Activated CD4-positive, alpha-beta T cell treated with anti-CD3 and anti-CD28 coated beads for 4 hours (primary cell): ENCODE data around the gene TCERG1.

ENCODE experiments used
- DNase-seq, 2 donors: peaks; one replicate each; pipeline ENCODE4 v3.0.0-alpha.2; 2020

The TCERG1 gene

DNA sequence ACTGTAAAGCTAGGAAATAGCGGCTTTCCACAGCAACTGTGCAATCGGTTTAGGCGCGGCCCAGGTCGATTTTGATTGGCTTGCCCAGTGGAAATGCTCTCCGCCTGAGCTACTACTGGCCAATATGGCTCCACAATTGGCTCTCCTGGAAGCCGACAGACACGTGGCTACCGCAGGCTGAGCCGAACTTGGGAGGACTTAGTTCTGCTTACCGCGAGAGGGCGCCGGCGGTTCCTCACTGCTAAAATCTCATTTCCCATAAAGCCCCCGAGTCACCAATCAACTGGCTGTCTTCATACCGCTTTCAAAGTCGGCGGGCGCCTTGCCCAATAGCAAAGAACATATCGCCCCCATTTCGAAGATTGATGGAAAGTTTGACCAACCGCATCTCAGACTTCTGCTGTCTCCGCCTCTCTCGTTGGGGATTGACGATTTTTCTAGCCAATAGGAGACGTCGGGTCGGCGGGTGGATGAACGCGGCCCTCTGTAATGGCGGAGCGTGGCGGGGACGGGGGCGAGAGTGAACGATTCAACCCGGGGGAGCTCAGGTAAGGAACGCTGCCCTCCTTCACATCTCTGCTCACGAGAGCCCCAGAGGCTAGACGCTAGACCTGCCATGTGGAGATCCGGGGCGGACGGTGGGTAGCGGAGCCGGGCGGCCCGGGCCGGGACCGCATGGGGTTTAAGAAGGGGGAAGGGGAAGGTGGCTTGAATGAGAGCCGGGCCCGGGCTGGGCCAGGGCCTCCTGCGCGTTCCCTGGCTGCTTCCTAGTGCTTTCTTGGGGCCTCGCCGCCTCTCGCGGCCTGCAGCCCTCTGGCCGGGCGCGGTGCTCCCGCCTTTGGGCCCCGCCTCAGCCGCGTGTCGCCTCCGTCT is at the start of gene TCERG1:
TCERG1 (plus strand) TSS at position 473 of the 873 bp plus-strand sequence; CDS start at position 490, 17 bp downstream.
- peak; percentile 97 for DNase-seq

DNA sequence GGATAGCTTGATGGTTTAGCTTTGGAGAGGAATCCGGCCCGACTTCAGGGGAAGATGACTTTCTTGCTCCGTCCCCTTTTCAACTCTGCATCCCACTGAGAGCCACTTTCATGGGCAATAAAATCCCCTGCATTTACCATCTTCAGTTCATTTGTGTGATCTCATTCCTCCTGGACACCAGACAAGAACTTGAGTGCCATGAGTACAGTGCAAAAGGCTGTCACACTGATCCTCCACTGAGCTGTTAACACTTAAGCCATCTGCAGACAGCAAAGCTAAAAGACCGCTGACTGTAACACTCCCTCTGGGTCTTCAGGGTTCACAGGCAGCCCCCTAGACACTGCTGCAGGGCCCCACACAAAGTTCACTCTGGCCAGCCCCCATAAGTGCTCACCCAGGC is 48.3 kb upstream of the TCERG1 start:
- no peak for DNase-seq

DNA sequence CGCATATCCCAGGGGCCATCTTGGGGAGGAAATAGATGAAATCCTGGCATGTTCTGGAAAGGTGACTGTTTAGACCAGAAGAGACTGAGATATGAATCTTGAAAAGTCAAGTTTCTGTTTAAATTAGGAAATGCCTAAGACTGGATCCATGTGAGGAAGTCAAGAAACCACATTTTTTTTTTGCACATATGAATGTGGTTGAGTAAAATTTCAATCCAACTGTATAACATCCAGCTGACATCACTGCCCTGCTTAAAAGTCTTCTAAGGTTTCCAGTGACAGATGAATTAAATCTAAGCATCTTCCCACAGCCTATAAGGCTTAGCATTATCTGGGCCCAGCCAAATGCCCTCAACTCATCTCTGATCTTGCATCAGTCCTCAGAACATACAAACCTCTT is 47.7 kb upstream of the TCERG1 start:
- no peak for DNase-seq

DNA sequence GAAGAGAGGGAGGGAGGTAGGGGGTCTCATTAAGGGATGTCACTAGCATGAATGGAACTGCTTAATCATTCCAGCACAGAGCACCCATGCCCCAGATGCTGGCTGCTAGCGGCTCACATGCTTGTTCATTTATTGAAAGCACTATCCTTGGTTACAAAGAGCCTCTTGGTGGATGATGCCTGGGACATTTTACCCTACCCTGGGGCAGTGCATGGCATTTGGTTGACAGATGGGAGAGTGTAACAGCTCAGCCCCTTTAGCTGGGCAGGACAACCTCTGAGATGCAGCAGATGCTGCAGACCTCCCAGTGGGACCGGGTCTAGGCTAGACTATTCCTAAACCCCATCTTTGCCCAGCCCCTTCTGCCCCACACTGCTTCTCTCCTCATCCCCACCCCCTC is 46.9 kb upstream of the TCERG1 start:
- DNase-seq, result no peak

DNA sequence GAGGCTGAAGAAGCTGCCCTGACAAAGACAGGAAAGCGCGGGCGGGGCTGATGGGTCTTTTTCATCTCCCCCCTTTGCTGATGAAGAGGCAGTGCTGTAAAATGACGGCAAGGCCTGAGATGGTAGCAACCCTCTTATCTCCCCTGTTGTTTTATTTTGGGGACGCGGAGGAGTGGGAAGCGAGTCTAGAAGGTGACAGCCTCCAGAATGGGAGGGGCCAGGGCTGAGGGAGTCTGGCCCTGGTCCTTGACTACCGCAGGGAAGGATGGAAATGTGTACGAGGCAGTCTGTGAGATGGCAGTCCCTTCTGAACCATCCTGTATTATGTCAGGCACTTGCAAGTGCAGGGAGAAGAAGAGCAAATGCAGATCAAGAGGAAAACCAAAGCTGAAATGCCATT is 46.1 kb upstream of the TCERG1 start:
- no peak for DNase-seq

DNA sequence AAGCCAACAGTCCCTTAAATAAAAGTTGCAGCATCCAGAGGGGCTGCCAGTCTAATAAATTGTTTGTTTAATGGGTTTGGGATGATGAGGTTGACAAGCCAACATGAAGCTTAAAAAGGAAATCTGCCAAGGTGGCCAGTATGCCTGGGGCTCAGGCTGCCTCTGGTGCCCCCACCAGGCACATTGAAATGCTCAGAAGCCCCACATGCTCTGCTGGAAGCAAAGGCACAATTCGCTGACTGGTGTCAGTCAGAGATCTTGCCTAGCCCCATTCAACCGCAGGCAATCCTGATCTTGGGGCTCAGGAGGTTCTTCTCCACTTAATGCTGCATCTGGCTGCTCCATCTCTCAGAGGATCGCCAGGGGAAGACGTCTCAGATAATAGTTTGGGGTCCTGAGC is 44.2 kb upstream of the TCERG1 start:
- DNase-seq, result no peak

DNA sequence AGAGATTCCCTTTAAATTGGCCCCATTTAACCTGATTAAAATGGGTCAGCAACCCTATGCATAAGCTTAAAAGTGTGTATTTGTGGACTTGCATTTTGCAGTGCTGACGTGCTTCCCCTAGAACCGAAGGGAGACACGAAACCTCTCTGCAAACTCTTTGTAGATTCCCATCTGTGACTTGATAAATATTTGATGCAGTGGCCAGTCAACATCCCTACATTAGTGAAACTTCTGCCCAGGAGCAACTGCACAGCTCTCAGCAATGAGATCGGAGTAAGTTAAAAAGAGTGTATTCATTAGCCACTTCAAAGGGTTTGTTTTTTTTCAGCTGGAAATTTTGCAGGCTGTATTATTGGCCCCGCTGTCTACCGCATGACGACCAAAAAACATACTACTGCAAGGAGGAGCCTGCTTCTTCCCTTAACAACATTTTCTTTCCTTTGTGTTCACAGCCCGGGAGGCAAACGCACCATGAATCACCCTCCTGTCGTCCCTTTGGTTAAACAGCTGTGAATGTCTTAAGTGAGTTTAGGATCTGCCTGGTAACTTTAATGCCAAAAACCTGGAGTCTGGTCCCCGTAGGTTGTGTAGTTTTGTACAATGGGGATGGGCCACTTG is 38.0 kb upstream of the TCERG1 start:
- no peak for DNase-seq

DNA sequence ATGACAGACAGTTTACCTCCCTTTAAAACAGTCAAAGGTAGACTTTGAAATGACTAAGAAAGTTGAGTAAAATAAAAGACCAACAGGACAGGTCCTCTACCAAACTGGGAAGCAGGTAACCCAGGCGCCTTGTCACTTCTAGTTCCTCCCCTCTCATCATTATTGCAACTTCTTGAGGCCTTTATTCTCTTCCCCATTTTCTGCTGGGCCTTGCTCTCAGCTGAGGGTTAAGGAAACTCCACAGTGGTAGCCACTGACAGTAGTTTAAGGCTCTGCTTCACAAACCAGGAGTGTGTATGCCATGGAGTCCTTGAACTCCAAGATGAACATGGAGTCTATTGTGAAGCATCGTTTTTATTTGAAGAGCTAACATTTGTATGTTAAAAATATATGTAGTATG is 36.9 kb upstream of the TCERG1 start:
- no peak for DNase-seq

DNA sequence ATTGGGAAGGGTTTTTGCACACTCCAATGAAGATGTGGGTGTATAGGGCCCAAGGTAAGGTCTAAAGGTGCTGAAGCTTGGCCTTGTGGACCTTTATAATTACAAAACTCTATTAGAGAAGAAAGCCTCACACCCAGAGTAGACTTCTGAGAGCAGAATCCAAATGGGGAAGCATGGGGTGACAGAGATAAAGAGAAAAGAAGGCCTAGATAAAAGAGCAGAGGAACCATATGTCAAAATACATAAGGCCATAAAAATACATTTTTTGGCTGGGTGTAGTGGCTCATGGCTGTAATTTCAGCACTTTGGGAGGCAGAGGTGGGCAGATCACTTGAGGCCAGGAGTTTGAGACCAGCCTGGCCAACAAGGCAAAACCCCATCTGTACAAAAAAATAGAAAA is 27.4 kb upstream of the TCERG1 start:
- no peak for DNase-seq

DNA sequence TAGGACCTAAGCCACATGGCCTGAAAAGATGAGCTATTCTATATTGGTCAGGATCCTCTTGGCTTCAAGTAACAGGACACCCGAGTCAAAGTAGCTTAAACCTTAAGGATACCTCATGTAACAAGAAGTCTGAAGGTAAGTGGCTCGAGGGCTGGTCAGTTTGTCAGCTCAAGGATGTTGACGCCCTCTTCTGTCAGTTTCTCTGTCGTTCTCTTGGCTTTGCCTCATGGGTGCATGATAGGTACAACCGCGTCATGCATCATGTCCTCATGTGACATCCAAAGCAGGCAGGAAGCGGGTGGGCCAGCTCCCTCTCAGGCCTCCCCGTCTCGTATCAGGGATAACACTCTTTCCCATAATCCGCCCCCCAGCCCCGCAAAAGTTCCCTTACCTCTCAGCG is 22.1 kb upstream of the TCERG1 start:
- DNase-seq, result no peak

DNA sequence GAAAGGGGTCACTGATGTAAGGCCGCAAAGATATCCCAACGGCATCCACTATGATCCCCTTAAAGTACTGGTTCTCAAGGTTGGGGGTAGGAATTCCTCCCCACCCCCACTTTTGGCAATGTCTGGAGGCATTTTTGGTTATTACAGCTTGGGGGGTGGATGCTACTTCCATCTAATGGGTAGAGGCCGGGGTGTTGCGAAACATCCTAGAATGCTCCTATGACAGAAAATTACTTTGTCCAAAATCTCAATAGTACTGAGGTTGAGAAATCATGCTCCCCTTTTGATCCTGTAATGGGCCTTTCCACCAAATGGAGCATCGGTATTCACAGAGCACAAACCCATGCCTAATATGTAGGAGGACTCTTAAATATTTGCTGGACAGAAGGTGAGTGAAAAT is 20.8 kb upstream of the TCERG1 start:
- DNase-seq, result no peak

DNA sequence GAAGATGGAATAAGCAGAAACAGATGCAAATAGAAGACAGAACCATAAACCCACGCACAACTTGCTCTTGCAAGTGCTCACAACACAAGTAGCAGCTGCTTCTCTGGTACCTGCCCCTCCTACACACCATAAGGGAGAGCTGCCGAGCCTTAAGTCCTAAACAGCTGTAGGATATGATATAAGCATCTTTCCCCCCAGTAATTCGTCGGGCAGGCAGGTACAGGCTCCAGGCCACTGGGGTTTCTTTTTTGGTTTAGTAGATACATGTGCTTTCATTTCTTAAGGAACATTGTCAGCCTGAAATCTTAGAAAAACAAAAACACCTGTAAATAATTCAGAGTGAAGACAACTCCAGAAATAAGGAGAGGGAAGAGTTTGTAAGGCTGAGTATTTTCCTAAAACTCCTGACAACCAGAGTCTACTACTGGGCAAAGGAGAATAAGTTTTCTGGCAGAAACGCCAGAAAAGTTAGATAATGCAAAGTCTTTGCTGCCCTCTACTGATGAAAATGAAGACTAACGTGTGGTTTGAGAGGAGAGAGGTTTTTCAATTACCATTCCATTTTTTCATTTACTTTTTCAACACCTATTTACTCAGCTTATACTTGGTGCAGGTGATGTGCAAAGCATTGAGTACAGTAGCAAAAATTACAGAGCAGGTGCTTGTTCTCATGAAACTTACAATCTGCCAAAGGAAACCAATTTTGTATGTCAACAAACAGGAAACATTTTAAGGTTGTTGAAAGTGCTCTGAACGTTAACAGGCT is 20.1 kb upstream of the TCERG1 start:
- DNase-seq, result no peak

DNA sequence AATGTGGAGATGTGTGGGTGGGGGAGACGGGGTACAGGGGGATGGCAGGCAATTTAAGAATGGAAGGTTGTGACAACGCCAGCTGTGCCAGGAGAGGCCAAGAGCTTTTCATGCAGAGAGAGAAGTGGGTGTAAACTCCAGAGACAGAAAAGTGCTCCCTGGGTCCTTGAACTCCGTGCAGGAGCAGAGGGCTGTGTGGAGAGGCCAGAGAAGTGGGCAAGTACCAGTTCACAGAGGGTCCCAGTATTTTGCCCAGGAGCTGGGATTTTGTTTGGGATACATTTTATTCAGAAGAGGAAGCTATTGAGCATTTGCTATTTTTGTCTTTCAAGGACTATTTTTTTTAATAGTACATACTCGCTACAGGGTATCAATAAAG is 19.5 kb upstream of the TCERG1 start:
- no peak for DNase-seq

DNA sequence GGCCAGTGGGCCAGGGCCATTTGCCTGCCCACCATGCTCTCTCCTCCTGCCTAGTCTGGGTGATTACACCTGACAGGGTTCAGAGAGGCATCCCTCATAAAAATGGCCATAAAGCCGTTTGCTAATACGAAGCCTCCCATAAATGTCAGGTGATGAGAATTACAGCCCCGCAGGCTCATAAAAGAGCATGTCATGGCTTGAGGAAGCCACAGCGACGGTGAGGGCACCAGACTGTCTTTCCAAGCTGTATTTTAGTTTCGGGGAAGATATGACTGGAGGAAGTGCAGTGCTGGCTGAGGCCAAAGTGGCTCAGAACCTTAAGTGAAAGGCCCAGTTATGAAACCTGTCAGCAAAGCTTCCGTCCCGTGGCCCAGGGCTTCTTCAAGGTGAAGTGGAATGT is 18.5 kb upstream of the TCERG1 start:
- DNase-seq, result no peak

DNA sequence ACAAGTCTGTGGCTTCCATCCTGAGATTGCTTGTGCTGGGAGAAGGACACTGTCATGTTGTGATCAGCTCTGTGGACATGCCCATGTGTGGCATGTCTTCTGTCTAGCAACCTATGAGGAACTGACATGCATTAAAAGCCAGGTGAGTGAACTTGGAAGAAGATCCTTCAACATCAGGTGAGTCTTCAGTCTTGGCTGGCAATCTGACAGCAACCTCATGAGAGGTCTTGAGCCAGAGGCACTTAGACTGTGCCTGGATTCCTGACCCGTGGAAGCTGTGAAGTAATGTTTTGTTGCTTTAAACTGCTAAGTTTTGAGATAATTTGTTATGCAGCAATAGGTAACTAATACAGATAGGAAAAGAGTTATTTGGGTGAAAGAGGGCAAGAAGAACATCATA is 6.8 kb upstream of the TCERG1 start:
- no peak for DNase-seq

DNA sequence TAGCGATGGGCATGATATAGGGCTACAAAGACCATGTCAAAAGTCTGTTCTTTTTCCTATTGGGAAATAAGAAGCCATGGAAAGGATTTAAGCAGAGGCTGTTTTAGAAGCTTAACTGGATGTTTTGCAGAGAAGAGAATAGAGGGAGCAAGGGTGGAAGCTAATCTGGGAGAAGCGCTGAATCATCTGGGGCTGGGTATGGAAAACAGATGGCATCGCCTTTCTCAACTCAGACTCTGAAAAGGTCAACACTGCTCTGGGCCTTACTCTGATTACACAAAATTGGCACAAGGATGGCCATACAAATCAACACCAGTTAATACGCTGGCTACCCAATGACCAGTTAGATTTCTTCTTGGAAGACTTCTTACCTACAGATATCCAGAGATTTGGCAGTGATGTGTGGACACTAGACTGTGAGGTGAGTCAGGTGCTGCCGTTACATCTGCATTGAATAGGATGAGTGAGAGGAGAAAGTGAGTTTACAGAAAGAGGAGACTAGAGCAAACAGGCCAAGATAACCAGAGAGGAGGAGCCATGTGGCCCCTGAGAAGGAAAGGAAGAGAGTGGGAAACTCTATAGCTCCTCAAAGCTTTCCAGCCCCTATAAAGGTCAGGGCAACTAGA is 6.2 kb upstream of the TCERG1 start:
- DNase-seq, result no peak

DNA sequence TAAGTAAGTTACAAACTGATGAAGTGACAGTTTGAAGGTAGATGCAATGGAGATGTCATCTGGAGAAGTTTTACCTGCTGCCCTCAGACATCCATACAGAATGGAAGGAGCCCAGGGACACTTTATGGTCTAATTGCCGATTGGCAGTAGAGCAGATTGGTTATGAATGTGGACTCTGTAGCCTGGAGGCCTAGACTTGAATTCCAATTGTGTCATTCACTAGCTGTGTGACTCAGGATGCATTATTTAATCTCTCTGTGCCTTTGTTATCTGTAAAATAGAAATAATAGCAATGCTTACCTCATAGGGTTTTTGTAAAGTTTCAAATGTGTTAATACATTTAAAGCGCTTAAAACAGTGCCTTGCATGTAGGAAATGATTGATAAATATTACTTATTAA is 5.2 kb upstream of the TCERG1 start:
- no peak for DNase-seq

DNA sequence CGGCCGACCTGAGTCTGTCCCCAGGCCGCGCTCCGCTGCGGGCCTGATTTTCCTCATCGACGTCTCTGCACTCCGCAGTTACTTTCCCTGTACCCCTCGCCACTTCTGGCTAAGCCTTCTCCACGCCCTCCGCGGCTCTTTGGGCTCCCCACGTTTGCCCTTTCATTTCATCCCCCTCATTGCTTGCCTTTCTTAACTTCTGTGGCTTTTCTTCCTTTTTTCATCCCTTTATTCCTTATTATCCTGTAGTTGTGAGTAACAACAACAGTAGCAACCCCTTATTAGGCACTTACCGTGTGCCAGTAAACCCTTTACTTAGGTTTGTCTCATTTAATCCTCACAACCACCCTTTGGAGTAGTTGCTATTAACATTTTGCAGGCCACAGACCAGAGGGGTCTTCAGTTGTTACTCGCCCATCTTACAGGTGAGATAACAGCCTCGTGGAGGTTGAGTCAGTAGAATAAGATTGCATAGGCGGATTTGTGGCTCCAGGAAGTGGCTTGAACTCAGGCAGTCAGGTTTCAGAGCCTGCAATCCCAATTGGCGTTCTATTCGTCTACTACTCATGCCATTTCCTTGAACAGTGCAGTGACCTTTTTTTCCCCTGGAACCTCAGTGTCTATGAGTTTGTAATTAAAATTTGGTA is 724 bp downstream of the TCERG1 start:
- peak; percentile 12 to 20 for DNase-seq

DNA sequence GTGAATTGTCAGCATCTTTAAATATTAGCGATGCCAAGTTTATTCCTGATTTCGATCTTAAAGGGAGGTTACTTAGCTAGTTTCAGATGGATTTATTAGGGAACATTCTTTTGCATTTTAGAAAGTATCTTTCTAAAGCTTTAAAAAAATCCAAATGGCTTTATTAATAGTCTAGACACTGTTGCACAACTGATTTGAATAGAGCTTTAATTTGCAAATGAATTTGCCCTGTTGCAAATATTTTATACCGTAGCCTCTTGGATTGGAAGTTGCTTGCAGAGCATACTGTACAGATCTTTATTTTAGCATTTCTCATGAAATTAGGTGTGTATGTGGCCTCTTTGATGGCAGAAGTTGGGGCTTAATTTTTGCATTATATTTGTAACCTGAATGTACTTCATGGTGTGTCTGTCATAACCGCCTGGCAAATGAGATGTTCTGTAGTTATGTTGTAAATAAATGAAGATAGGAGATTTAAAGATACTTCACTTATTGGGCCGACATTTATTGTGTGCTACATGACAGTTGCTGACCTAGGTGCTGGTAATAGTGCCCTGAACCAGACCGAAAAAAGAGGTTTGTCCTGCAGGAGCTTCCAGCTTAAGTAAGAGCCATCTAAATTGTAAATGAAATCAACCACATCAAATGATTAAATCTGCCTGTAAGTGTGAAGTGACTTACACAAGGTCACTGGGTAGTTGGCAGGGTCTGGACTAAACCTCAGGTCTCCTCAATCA is 1.8 kb downstream of the TCERG1 start:
- no peak for DNase-seq

DNA sequence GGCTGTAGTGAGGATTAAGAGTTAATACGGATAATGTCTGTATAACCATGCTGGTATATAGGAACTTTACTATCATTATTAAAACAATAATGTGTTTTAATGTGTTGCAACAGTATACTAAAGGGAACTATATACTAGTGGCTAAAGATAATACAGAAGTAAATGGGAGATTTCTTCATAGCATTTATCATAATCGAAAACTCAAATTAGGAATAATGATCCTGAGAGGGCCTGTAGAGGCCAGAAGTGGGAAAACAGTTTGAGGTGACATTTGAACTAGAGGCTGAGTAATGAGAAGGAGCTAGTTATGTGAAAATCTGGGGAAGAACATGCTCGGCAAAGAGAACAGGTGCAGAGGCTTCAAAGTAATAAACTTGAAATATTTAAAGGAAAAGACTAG is 2.9 kb downstream of the TCERG1 start:
- DNase-seq, result no peak

DNA sequence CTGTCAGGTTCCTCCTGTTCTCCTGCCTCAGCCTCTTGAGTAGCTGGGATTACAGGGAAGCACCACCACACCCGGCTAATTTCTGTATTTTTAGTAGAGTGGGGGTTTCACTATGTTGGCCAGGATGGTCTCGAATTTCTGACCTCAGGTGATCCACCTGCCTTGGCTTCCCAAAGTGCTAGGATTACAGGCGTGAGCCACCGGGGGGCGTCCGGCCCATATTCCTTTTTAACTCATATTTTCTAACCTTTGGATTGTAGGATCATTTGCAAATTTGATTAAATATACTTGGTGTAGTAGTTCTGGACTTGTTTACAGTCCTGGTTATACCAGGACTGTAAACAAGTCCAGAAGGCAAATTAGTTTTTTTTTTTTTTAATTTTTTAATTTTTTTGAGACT is 4.3 kb downstream of the TCERG1 start:
- no peak for DNase-seq

DNA sequence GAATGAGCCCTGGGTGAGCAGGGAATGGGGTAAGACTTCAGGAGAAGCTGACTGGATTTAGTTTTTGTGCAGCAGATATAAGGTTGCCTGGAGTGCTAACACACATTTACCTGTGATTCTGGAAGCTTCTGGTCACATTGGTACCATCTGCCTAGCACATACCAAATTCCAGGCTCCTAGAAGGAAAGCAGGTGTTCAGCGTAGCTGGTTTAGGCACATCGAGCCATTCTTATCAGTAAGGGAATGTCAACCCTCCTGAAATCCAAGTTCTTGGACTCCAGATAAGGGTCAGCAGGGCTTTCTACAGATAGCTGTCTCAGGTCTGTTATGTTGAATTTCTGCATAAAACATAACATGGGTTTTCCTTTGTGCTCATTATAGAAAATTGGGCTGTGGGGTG is 10.3 kb downstream of the TCERG1 start:
- no peak for DNase-seq
